Activated T-cell treated with anti-CD3 and anti-CD28 coated beads, Interleukin-2, amount 50 U/mL, for 72 hours (primary cell): Measurements from ENCODE around the gene CDH4. TPM values are rescaled to one million over a fixed set of nuclear protein-coding genes. Genes with fewer than 3 reads are reported as not detected.

Source experiments
- ATAC-seq, 2 donors: fragments of 150-1000 bp; cut with Tn5 transposase; replicated peaks in 1 of 2; 2 replicates each; pipeline ENCODE4 v1.10.0; 2021; ENCODE audit warnings: moderate library complexity in 2 of 2, mild to moderate bottlenecking in 1 of 2
- DNase-seq, 2 donors: peaks; one replicate each; pipeline ENCODE4 v3.0.0; 2021 to 2022; ENCODE audit warnings: mixed read lengths in 1 of 2
- H3K27ac Mint-ChIP-seq: one replicate; pipeline ENCODE4 v1.8.0; 2022; ENCODE audit warnings: mild to moderate bottlenecking, moderate library complexity, mixed read lengths
- H3K27me3 Mint-ChIP-seq: one replicate; pipeline ENCODE4 v1.8.0; 2022; ENCODE audit warnings: low read depth, mixed read lengths
- H3K36me3 Mint-ChIP-seq, 2 donors: one replicate each; pipeline ENCODE4 v1.8.0; 2022; ENCODE audit warnings: mixed read lengths in 2 of 2, mild to moderate bottlenecking in 1 of 2; ENCODE audit not compliant: insufficient read depth in 2 of 2
- H3K4me1 Mint-ChIP-seq: one replicate; pipeline ENCODE4 v1.8.0; 2022; ENCODE audit warnings: low read depth, mixed read lengths
- H3K4me3 Mint-ChIP-seq, 2 donors: one replicate each; pipeline ENCODE4 v1.8.0; 2022; ENCODE audit warnings: mild to moderate bottlenecking in 2 of 2, mixed read lengths in 2 of 2, moderate library complexity in 2 of 2
- H3K9me3 Mint-ChIP-seq, 2 donors: one replicate each; pipeline ENCODE4 v1.8.0; 2022; ENCODE audit warnings: mixed read lengths in 2 of 2
- total RNA-seq, 2 donors: library from RNA; stranded (reverse); gene quantifications; one replicate each; pipeline ENCODE4 v1.2.3, GENCODE V29; 2022

The CDH4 gene
- total RNA-seq, 2 donors from 2014 or later = 0.17 to 0.35 TPM

GRCh38 chr20:61768571-61769285 lies 516.7 kb downstream of the CDH4 start:
- Mint-ChIP-seq H3K4me3 (no peak overlapping the region), H3K36me3 (no peaks in the 10 kb centered on the region), H3K27me3 (no peaks in the 10 kb centered on the region), H3K27ac (no peak overlapping the region), H3K4me1 (no peaks in the 10 kb centered on the region), H3K9me3 (no peaks in the 10 kb centered on the region)
- DNase-seq = no peak
- no peak for ATAC-seq

- no peaks in the 10 kb centered on the region for H3K36me3 Mint-ChIP-seq
- H3K9me3 Mint-ChIP-seq = no peaks in the 10 kb centered on the region
- no peaks in the 10 kb centered on the region for H3K27me3 Mint-ChIP-seq
- no peak overlapping the region for H3K27ac Mint-ChIP-seq
- no peak for DNase-seq
- ATAC-seq = no peak
- no peaks in the 10 kb centered on the region for H3K4me1 Mint-ChIP-seq
- no peak overlapping the region for H3K4me3 Mint-ChIP-seq
Measured at GRCh38 chr20:61769286-61769832, 517.3 kb downstream of the CDH4 start.

GRCh38 chr20:61770113-61770585 lies 518.1 kb downstream of the CDH4 start:
- no peak for ATAC-seq
- Mint-ChIP-seq H3K4me1 (no peaks in the 10 kb centered on the region), H3K27ac (no peak overlapping the region)

GRCh38 chr20:61771805-61772350 lies 519.8 kb downstream of the CDH4 start:
- no peaks in the 10 kb centered on the region for H3K36me3 Mint-ChIP-seq
- no peaks in the 10 kb centered on the region for H3K9me3 Mint-ChIP-seq
- ATAC-seq (no peak), DNase-seq (no peak)
- no peaks in the 10 kb centered on the region for H3K4me1 Mint-ChIP-seq
- no peak overlapping the region for H3K27ac Mint-ChIP-seq
- H3K27me3 Mint-ChIP-seq = no peaks in the 10 kb centered on the region
- H3K4me3 Mint-ChIP-seq = no peak overlapping the region

More at GRCh38 chr20:61770113-61770585, 518.1 kb downstream of the CDH4 start:
- no peak for DNase-seq
- Mint-ChIP-seq H3K36me3 (no peaks in the 10 kb centered on the region), H3K9me3 (no peaks in the 10 kb centered on the region), H3K27me3 (no peaks in the 10 kb centered on the region), H3K4me3 (no peak overlapping the region)

- H3K27ac Mint-ChIP-seq = no peak overlapping the region
- ATAC-seq (no peak), DNase-seq (no peak)
- no peaks in the 10 kb centered on the region for H3K27me3 Mint-ChIP-seq
- H3K9me3 Mint-ChIP-seq = peaks cover 0 to 5% of the 10 kb centered on the region in 2 donors
- no peaks in the 10 kb centered on the region for H3K4me1 Mint-ChIP-seq
- no peak overlapping the region for H3K4me3 Mint-ChIP-seq
- H3K36me3 Mint-ChIP-seq = no peaks in the 10 kb centered on the region
Measured at GRCh38 chr20:61772828-61773631, 521.0 kb downstream of the CDH4 start.

- Mint-ChIP-seq H3K9me3 (peaks cover 0 to 5% of the 10 kb centered on the region in 2 donors), H3K4me1 (no peaks in the 10 kb centered on the region), H3K27me3 (no peaks in the 10 kb centered on the region), H3K4me3 (no peak overlapping the region), H3K27ac (no peak overlapping the region), H3K36me3 (no peaks in the 10 kb centered on the region)
- no peak for DNase-seq
- ATAC-seq = no peak
Measured at GRCh38 chr20:61773926-61774587, 522.0 kb downstream of the CDH4 start.

GRCh38 chr20:61775423-61775822 lies 523.4 kb downstream of the CDH4 start:
- H3K27ac Mint-ChIP-seq = no peak overlapping the region
- ATAC-seq = no peak
- no peak overlapping the region for H3K4me3 Mint-ChIP-seq
- DNase-seq = no peak
- H3K9me3 Mint-ChIP-seq = peaks cover 0 to 5% of the 10 kb centered on the region in 2 donors
- no peaks in the 10 kb centered on the region for H3K36me3 Mint-ChIP-seq
- H3K4me1 Mint-ChIP-seq = no peaks in the 10 kb centered on the region
- no peaks in the 10 kb centered on the region for H3K27me3 Mint-ChIP-seq

GRCh38 chr20:61776491-61777075 lies 524.5 kb downstream of the CDH4 start:
- no peak overlapping the region for H3K27ac Mint-ChIP-seq
- no peak for ATAC-seq
- no peaks in the 10 kb centered on the region for H3K27me3 Mint-ChIP-seq

GRCh38 chr20:61777773-61778494 lies 525.9 kb downstream of the CDH4 start:
- Mint-ChIP-seq H3K9me3 (peaks cover 6 to 10% of the 10 kb centered on the region in 2 donors), H3K27ac (no peak overlapping the region)
- ATAC-seq = no peak

More at GRCh38 chr20:61776491-61777075, 524.5 kb downstream of the CDH4 start:
- H3K9me3 Mint-ChIP-seq = peaks cover 4 to 8% of the 10 kb centered on the region in 2 donors
- peaks cover 3 to 7% of the 10 kb centered on the region in 2 donors for H3K36me3 Mint-ChIP-seq
- no peak for DNase-seq
- H3K4me1 Mint-ChIP-seq = no peaks in the 10 kb centered on the region
- no peak overlapping the region for H3K4me3 Mint-ChIP-seq

GRCh38 chr20:61778495-61778863 lies 526.4 kb downstream of the CDH4 start:
- DNase-seq (no peak), ATAC-seq (no peak)
- Mint-ChIP-seq H3K27ac (no peak overlapping the region), H3K4me3 (no peak overlapping the region), H3K4me1 (no peaks in the 10 kb centered on the region), H3K9me3 (peaks cover 6 to 10% of the 10 kb centered on the region in 2 donors), H3K36me3 (peaks cover 5 to 8% of the 10 kb centered on the region in 2 donors), H3K27me3 (no peaks in the 10 kb centered on the region)

More at GRCh38 chr20:61777773-61778494, 525.9 kb downstream of the CDH4 start:
- Mint-ChIP-seq H3K4me3 (no peak overlapping the region), H3K27me3 (no peaks in the 10 kb centered on the region), H3K36me3 (peaks cover 5 to 8% of the 10 kb centered on the region in 2 donors), H3K4me1 (no peaks in the 10 kb centered on the region)
- no peak for DNase-seq

GRCh38 chr20:61779176-61779965 lies 527.3 kb downstream of the CDH4 start:
- ATAC-seq = no peak
- Mint-ChIP-seq H3K27ac (no peak overlapping the region), H3K4me1 (no peaks in the 10 kb centered on the region)

More at GRCh38 chr20:61779176-61779965, 527.3 kb downstream of the CDH4 start:
- no peak for DNase-seq
- Mint-ChIP-seq H3K9me3 (peaks cover 6 to 10% of the 10 kb centered on the region in 2 donors), H3K27me3 (no peaks in the 10 kb centered on the region), H3K4me3 (no peak overlapping the region), H3K36me3 (peaks cover 5 to 8% of the 10 kb centered on the region in 2 donors)
